NOMO-1 treated with dmso at 0.1 percent for 144 hours (cell line): ENCODE results near the gene ADAMTSL2.

Source experiments
- DNase-seq: peaks from one replicate; lab custom pipeline; 2025; ENCODE audit not compliant: unreplicated experiment; lab: John Stamatoyannopoulos, UW

The ADAMTSL2 gene

GRCh38 chr9:133584559-133585476 is 50.3 kb downstream of the ADAMTSL2 start:
- DNase-seq: no peak

- DNase-seq: no peak
Observed at GRCh38 chr9:133585481-133586351, 51.2 kb downstream of the ADAMTSL2 start.

- DNase-seq: no peak
Observed at GRCh38 chr9:133587051-133587450, 52.5 kb downstream of the ADAMTSL2 start.

- no peak for DNase-seq
Observed at GRCh38 chr9:133587466-133587865, 53.0 kb downstream of the ADAMTSL2 start.

- no peak for DNase-seq
Observed at GRCh38 chr9:133589454-133590227, 55.1 kb downstream of the ADAMTSL2 start.

GRCh38 chr9:133590231-133590855 is 55.8 kb downstream of the ADAMTSL2 start:
- no peak for DNase-seq

- DNase-seq: no peak
Observed at GRCh38 chr9:133591116-133591910, 56.8 kb downstream of the ADAMTSL2 start.

- DNase-seq: no peak
Observed at GRCh38 chr9:133591985-133592384, 57.5 kb downstream of the ADAMTSL2 start.

GRCh38 chr9:133592731-133593409 is 58.4 kb downstream of the ADAMTSL2 start:
- no peak for DNase-seq

GRCh38 chr9:133593587-133594253 is 59.2 kb downstream of the ADAMTSL2 start:
- DNase-seq: no peak

- no peak for DNase-seq
Observed at GRCh38 chr9:133594310-133594709, 59.8 kb downstream of the ADAMTSL2 start.

GRCh38 chr9:133595910-133596309 is 61.4 kb downstream of the ADAMTSL2 start:
- DNase-seq: no peak

GRCh38 chr9:133597316-133597957 is 62.9 kb downstream of the ADAMTSL2 start:
- no peak for DNase-seq

- no peak for DNase-seq
Observed at GRCh38 chr9:133598978-133599377, 64.5 kb downstream of the ADAMTSL2 start.

- DNase-seq: no peak
Observed at GRCh38 chr9:133599470-133600173, 65.1 kb downstream of the ADAMTSL2 start.

GRCh38 chr9:133600739-133601138 is 66.2 kb downstream of the ADAMTSL2 start:
- no peak for DNase-seq

GRCh38 chr9:133601746-133602145 is 67.2 kb downstream of the ADAMTSL2 start:
- DNase-seq: no peak

GRCh38 chr9:133602277-133602676 is 67.8 kb downstream of the ADAMTSL2 start:
- no peak for DNase-seq
